HG03520 (cell line): ENCODE measurements around the gene TMEM247.

Source experiments
- ATAC-seq: cut with Tn5 transposase; IDR thresholded peaks from one replicate; pipeline ENCODE4 v1.9.1; 2021; ENCODE audit warnings: mild to moderate bottlenecking, moderate library complexity; ENCODE audit not compliant: unreplicated experiment

TMEM247 gene

GRCh38 chr2:46479265-46479664, at the start of gene TMEM247:
Gene TMEM247, plus strand, starts transcription at chr2:46479565.
- no peak for ATAC-seq

GRCh38 chr2:46430413-46430812, 49.0 kb upstream of the TMEM247 start:
- no peak for ATAC-seq

GRCh38 chr2:46430992-46431391, 48.4 kb upstream of the TMEM247 start:
- ATAC-seq = no peak

- ATAC-seq = no peak
These were observed 47.7 kb upstream of the TMEM247 start for GRCh38 chr2:46431481-46432235.

- no peak for ATAC-seq
These were observed 44.5 kb upstream of the TMEM247 start for GRCh38 chr2:46434851-46435273.

GRCh38 chr2:46435353-46435752, 44.0 kb upstream of the TMEM247 start:
- no peak for ATAC-seq

GRCh38 chr2:46435796-46436360, 43.5 kb upstream of the TMEM247 start:
- no peak for ATAC-seq

- no peak for ATAC-seq
These were observed 42.6 kb upstream of the TMEM247 start for GRCh38 chr2:46436800-46437199.

- ATAC-seq = no peak
These were observed 41.3 kb upstream of the TMEM247 start for GRCh38 chr2:46438102-46438501.

GRCh38 chr2:46438794-46439193, 40.6 kb upstream of the TMEM247 start:
- ATAC-seq = no peak

- no peak for ATAC-seq
These were observed 39.8 kb upstream of the TMEM247 start for GRCh38 chr2:46439582-46439981.

GRCh38 chr2:46441838-46442712, 37.3 kb upstream of the TMEM247 start:
- no peak for ATAC-seq

- no peak for ATAC-seq
These were observed 34.6 kb upstream of the TMEM247 start for GRCh38 chr2:46444732-46445131.

- ATAC-seq = no peak
These were observed 33.8 kb upstream of the TMEM247 start for GRCh38 chr2:46445556-46445955.

- no peak for ATAC-seq
These were observed 32.3 kb upstream of the TMEM247 start for GRCh38 chr2:46446871-46447568.

- ATAC-seq = no peak
These were observed 31.7 kb upstream of the TMEM247 start for GRCh38 chr2:46447649-46448048.

- no peak for ATAC-seq
These were observed 31.3 kb upstream of the TMEM247 start for GRCh38 chr2:46448111-46448510.

GRCh38 chr2:46448641-46449040, 30.7 kb upstream of the TMEM247 start:
- no peak for ATAC-seq

- ATAC-seq = no peak
These were observed 29.7 kb upstream of the TMEM247 start for GRCh38 chr2:46449700-46450099.

- no peak for ATAC-seq
These were observed 28.1 kb upstream of the TMEM247 start for GRCh38 chr2:46451131-46451711.

- no peak for ATAC-seq
These were observed 22.6 kb upstream of the TMEM247 start for GRCh38 chr2:46456789-46457188.
